Smooth muscle cell (in vitro differentiated cells): Measurements from ENCODE around the gene SYCP2. TPM values are rescaled to one million over a fixed set of nuclear protein-coding genes. Genes with fewer than 3 reads are reported as not detected.
A peak's percentile ranks its signal among the peaks of the same experiment; 100 is the strongest.

ENCODE experiments used
- DNase-seq: peaks from one replicate; lab custom pipeline; 2025; ENCODE audit not compliant: unreplicated experiment; lab: John Stamatoyannopoulos, UW
- H2AFZ ChIP-seq: fragments of 200-600 bp; sonication (generic); 2 replicates; pipeline ENCODE4 v1.6.0; 2016; ENCODE audit warnings: antibody characterized with exemption, low read depth, mild to moderate bottlenecking
- H3F3A ChIP-seq: fragments of 200-600 bp; sonication (generic); 2 replicates; pipeline ENCODE4 v1.6.0; 2017; ENCODE audit warnings: antibody characterized with exemption, low read depth
- H3K27ac ChIP-seq: fragments of 200-600 bp; sonication (generic); 2 replicates; pipeline ENCODE4 v1.5.1; 2016; ENCODE audit warnings: low read depth, mild to moderate bottlenecking
- H3K27me3 ChIP-seq: fragments of 200-600 bp; sonication (generic); 2 replicates; pipeline ENCODE4 v1.6.1; 2016; ENCODE audit warnings: low read depth, mild to moderate bottlenecking
- H3K36me3 ChIP-seq: fragments of 200-600 bp; sonication (generic); 2 replicates; pipeline ENCODE4 v1.5.1; 2016; ENCODE audit warnings: low read depth
- H3K4me1 ChIP-seq: fragments of 200-600 bp; sonication (generic); 2 replicates; pipeline ENCODE4 v1.5.1; 2016; ENCODE audit warnings: low read depth
- H3K4me2 ChIP-seq: fragments of 200-600 bp; sonication (generic); 2 replicates; pipeline ENCODE4 v1.6.0; 2016; ENCODE audit warnings: mild to moderate bottlenecking
- H3K4me3 ChIP-seq: fragments of 200-600 bp; sonication (generic); 2 replicates; pipeline ENCODE4 v1.5.1; 2016; ENCODE audit warnings: mild to moderate bottlenecking
- H3K79me2 ChIP-seq: fragments of 200-600 bp; sonication (generic); 2 replicates; pipeline ENCODE4 v1.6.0; 2016; ENCODE audit warnings: low read depth, mild to moderate bottlenecking
- H3K9ac ChIP-seq: fragments of 200-600 bp; sonication (generic); 2 replicates; pipeline ENCODE4 v1.6.0; 2016; ENCODE audit warnings: low read depth
- H3K9me3 ChIP-seq: fragments of 200-600 bp; sonication (generic); replicated peaks from 2 replicates; pipeline ENCODE4 v1.5.1; 2016; ENCODE audit warnings: low read depth
- H4K20me1 ChIP-seq: fragments of 200-600 bp; sonication (generic); 2 replicates; pipeline ENCODE4 v1.6.0; 2016; ENCODE audit warnings: low read depth
- WGBS: methylation state at CpG from one replicate; pipeline ENCODE4 v1.1.7; 2016; ENCODE audit warnings: low lambda C conversion rate; 5-methylcytosine and 5-hydroxymethylcytosine counted together
- polyA plus RNA-seq: library from polyadenylated mRNA; unstranded; fragments of >200 nt; fragmentation: Nextera tagmentation; extraction: Ambion mirVana; gene quantifications from 2 replicates; pipeline ENCODE4 v1.2.1, GENCODE V29; 2016
- total RNA-seq: library from RNA; depleted of rRNA; stranded (reverse); fragments of >200 nt; gene quantifications from 2 replicates; pipeline ENCODE4 v1.2.3, GENCODE V29; 2014
- TF ChIP-seq, protein P1 (sequence below): fragments of 200-600 bp; sonication (generic); IDR thresholded peaks from 2 replicates; pipeline ENCODE4 v1.5.1; 2017; ENCODE audit warnings: borderline replicate concordance, mild to moderate bottlenecking, antibody characterized with exemption; ENCODE audit not compliant: insufficient read depth, poor library complexity, severe bottlenecking

The SYCP2 gene
- total and polyA plus RNA-seq, 2 experiments from 2014 or later = 0.42 to 0.54 TPM

GRCh38 chr20:59972037-59972801 is 38.8 kb upstream of the SYCP2 start:
- H3K36me3 ChIP-seq = no peaks in the 10 kb centered on the region
- H4K20me1 ChIP-seq = no peaks in the 10 kb centered on the region
- H3K9ac ChIP-seq = no peak overlapping the region
- H3K4me2 ChIP-seq = no peak overlapping the region
- H3K27ac ChIP-seq = peak overlapping the region; percentile 66
- WGBS = 89% methylated on average over 12 of the region's 12 CpGs
- H3K79me2 ChIP-seq = no peaks in the 10 kb centered on the region
- H3K9me3 ChIP-seq = no peaks in the 10 kb centered on the region
- no peaks in the 10 kb centered on the region for H3F3A ChIP-seq
- DNase-seq = no peak
- H3K27me3 ChIP-seq = no peaks in the 10 kb centered on the region
- H3K4me1 ChIP-seq = no peaks in the 10 kb centered on the region
- H3K4me3 ChIP-seq = no peak overlapping the region
- TF ChIP-seq, protein P1, sequence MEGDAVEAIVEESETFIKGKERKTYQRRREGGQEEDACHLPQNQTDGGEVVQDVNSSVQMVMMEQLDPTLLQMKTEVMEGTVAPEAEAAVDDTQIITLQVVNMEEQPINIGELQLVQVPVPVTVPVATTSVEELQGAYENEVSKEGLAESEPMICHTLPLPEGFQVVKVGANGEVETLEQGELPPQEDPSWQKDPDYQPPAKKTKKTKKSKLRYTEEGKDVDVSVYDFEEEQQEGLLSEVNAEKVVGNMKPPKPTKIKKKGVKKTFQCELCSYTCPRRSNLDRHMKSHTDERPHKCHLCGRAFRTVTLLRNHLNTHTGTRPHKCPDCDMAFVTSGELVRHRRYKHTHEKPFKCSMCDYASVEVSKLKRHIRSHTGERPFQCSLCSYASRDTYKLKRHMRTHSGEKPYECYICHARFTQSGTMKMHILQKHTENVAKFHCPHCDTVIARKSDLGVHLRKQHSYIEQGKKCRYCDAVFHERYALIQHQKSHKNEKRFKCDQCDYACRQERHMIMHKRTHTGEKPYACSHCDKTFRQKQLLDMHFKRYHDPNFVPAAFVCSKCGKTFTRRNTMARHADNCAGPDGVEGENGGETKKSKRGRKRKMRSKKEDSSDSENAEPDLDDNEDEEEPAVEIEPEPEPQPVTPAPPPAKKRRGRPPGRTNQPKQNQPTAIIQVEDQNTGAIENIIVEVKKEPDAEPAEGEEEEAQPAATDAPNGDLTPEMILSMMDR = no peak
- no peak overlapping the region for H2AFZ ChIP-seq

- Histone ChIP-seq H3K9me3 (no peaks in the 10 kb centered on the region), H3K9ac (no peak overlapping the region), H3K79me2 (no peaks in the 10 kb centered on the region), H3F3A (no peaks in the 10 kb centered on the region), H3K4me1 (no peaks in the 10 kb centered on the region), H3K27ac (peak overlapping the region; percentile 66), H4K20me1 (no peaks in the 10 kb centered on the region), H3K27me3 (no peaks in the 10 kb centered on the region), H3K4me3 (no peak overlapping the region), H3K4me2 (no peak overlapping the region), H2AFZ (no peak overlapping the region), H3K36me3 (no peaks in the 10 kb centered on the region)
- 86% methylated on average over 1 of the region's 1 CpG for WGBS
- DNase-seq = no peak
- TF ChIP-seq, protein P1 = no peak
Observed at GRCh38 chr20:59971428-59971827, 38.0 kb upstream of the SYCP2 start.

- H3K4me2 ChIP-seq = no peak overlapping the region
- no peak overlapping the region for H3K4me3 ChIP-seq
- TF ChIP-seq, protein P1 = no peak
- H3K27me3 ChIP-seq = no peaks in the 10 kb centered on the region
- no peaks in the 10 kb centered on the region for H3K36me3 ChIP-seq
- no peak overlapping the region for H3K9ac ChIP-seq
- no peak overlapping the region for H2AFZ ChIP-seq
- no peaks in the 10 kb centered on the region for H3K4me1 ChIP-seq
- no peaks in the 10 kb centered on the region for H4K20me1 ChIP-seq
- DNase-seq = no peak
- no peaks in the 10 kb centered on the region for H3K79me2 ChIP-seq
- H3K27ac ChIP-seq = no peak overlapping the region
- H3K9me3 ChIP-seq = no peaks in the 10 kb centered on the region
- WGBS = 89% methylated on average over 3 of the region's 3 CpGs
- H3F3A ChIP-seq = no peaks in the 10 kb centered on the region
Observed at GRCh38 chr20:59966428-59966827, 33.0 kb upstream of the SYCP2 start.

DNA sequence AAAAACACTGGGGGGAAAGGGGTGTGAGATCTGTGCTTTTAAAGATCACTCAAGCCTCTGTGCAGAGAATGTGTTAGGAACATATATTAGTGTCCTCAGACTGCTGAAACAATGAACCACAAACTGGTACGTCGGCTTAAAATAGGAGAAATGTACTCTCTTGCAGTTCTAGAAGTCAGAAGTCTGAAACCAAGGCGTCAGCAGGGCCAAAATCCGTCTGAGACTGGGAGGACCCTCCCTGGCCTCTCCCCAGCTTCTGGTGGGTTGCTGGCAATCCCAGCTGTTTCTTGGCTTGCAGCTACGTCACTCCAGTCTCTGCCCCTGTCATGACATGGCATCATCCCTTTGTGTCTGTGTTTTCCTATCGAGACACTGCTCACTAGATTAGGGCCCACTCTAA is 28.7 kb upstream of the SYCP2 start:
- no peaks in the 10 kb centered on the region for H3K27me3 ChIP-seq
- H3K4me1 ChIP-seq = no peaks in the 10 kb centered on the region
- H4K20me1 ChIP-seq = no peaks in the 10 kb centered on the region
- 84% methylated on average over 6 of the region's 6 CpGs for WGBS
- no peaks in the 10 kb centered on the region for H3K36me3 ChIP-seq
- no peaks in the 10 kb centered on the region for H3K9me3 ChIP-seq
- no peak for DNase-seq
- H3F3A ChIP-seq = no peaks in the 10 kb centered on the region
- no peak overlapping the region for H2AFZ ChIP-seq
- H3K4me2 ChIP-seq = no peak overlapping the region
- H3K4me3 ChIP-seq = no peak overlapping the region
- peak overlapping the region; percentile 33 for H3K27ac ChIP-seq
- TF ChIP-seq, protein P1 = no peak
- no peaks in the 10 kb centered on the region for H3K79me2 ChIP-seq
- H3K9ac ChIP-seq = no peak overlapping the region
